ENCODE results near the gene CAMKK1. TPM values are rescaled to one million over a fixed set of nuclear protein-coding genes. Genes with fewer than 3 reads are reported as not detected.
A peak's percentile ranks its signal among the peaks of the same experiment; 100 is the strongest.

Gene CAMKK1
- polyA plus RNA-seq, 1 donor (not counting 4 experiments of a cell fraction or from before 2014, with no cell fraction given), result 2.5 TPM

- TF ChIP-seq, protein P1, sequence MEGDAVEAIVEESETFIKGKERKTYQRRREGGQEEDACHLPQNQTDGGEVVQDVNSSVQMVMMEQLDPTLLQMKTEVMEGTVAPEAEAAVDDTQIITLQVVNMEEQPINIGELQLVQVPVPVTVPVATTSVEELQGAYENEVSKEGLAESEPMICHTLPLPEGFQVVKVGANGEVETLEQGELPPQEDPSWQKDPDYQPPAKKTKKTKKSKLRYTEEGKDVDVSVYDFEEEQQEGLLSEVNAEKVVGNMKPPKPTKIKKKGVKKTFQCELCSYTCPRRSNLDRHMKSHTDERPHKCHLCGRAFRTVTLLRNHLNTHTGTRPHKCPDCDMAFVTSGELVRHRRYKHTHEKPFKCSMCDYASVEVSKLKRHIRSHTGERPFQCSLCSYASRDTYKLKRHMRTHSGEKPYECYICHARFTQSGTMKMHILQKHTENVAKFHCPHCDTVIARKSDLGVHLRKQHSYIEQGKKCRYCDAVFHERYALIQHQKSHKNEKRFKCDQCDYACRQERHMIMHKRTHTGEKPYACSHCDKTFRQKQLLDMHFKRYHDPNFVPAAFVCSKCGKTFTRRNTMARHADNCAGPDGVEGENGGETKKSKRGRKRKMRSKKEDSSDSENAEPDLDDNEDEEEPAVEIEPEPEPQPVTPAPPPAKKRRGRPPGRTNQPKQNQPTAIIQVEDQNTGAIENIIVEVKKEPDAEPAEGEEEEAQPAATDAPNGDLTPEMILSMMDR (optimal IDR thresholded peaks at IDR 0.05 in 1 of 3, IDR thresholded peaks at IDR 0.05 in 1 of 3, conservative IDR thresholded peaks at IDR 0.05 in 1 of 3; ENCODE audit: extremely low read depth in 1 of 3, insufficient read depth in 2 of 3, low read length in 3 of 3), result no peak
- no peak for TF ChIP-seq EZH2 (IDR thresholded peaks at IDR 0.05; ENCODE audit: low read length)
- Histone ChIP-seq H4K20me1 (ENCODE audit: control insufficient read depth, extremely low read depth, insufficient read depth, low read length) (no peaks in the 10 kb centered on the region), H3K9me1 (ENCODE audit: control insufficient read depth, extremely low read depth, insufficient read depth, low read length) (no peaks in the 10 kb centered on the region), H3K27me3 (ENCODE audit: control insufficient read depth, extremely low read depth, insufficient read depth, low read length) (no peaks in the 10 kb centered on the region), H3K79me2 (ENCODE audit: control insufficient read depth, insufficient read depth, low read length) (no peaks in the 10 kb centered on the region), H3K36me3 (ENCODE audit: control insufficient read depth in 2 of 2, extremely low read depth in 1 of 2, insufficient read depth in 2 of 2, low read length in 2 of 2) (peaks cover 9 to 25% of the 10 kb centered on the region in 2 experiments), H3K9me3 (ENCODE audit: control insufficient read depth, low read depth, low read length) (no peaks in the 10 kb centered on the region), H3K4me3 (ENCODE audit: control insufficient read depth in 2 of 3, extremely low read depth in 1 of 3, insufficient read depth in 2 of 3, low read depth in 1 of 3, low read length in 3 of 3) (no peak overlapping the region), H3K4me1 (ENCODE audit: control insufficient read depth, extremely low read depth, insufficient read depth, low read length) (peaks cover 8% of the 10 kb centered on the region), H3K9ac (ENCODE audit: control insufficient read depth, extremely low read depth, insufficient read depth, low read length) (no peak overlapping the region), H3K27ac (ENCODE audit: control insufficient read depth, insufficient read depth, low read length) (no peak overlapping the region), H3K4me2 (ENCODE audit: control insufficient read depth, extremely low read depth, insufficient read depth, low read depth, low read length) (no peak overlapping the region), H2AFZ (ENCODE audit: control insufficient read depth, low read length) (no peak overlapping the region)
- dilution Hi-C loops (cut with MboI; ENCODE audit: extremely low pct_ligation_motif_present, low sequenced_read_pairs), result no loop called here
- FAIRE-seq (no peak), DNase-seq (ENCODE audit: low read depth, low spot score) (no peak)
Measured at GRCh38 chr17:3817851-3818605, 74.8 kb downstream of the CAMKK1 start.

DNA sequence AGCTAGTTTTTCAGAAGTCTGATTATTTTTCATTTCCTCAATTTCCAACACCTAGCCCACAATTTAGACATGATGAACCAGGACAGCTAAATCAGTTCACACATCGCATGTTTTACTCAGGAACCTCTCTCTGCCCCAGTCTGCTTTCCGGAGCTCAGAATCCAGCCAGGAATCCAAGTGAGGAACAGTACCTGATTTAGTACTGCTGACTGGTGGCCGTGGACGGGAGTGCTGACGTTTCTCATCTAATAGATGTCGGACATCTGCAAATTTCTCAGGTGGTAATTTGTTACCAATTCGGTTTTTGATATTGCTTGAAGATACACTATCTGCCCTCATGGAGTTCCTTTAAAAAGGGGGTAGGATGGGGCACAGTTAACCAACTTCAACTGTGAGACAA, 76.9 kb downstream of the CAMKK1 start:
- Histone ChIP-seq H3K27ac (ENCODE audit: control insufficient read depth, insufficient read depth, low read length) (no peak overlapping the region), H3K9me3 (ENCODE audit: control insufficient read depth, low read depth, low read length) (no peaks in the 10 kb centered on the region), H3K4me1 (ENCODE audit: control insufficient read depth, extremely low read depth, insufficient read depth, low read length) (peaks cover 18% of the 10 kb centered on the region), H2AFZ (ENCODE audit: control insufficient read depth, low read length) (no peak overlapping the region), H3K9ac (ENCODE audit: control insufficient read depth, extremely low read depth, insufficient read depth, low read length) (no peak overlapping the region), H3K4me3 (ENCODE audit: control insufficient read depth in 2 of 3, extremely low read depth in 1 of 3, insufficient read depth in 2 of 3, low read depth in 1 of 3, low read length in 3 of 3) (no peak overlapping the region), H3K36me3 (ENCODE audit: control insufficient read depth in 2 of 2, extremely low read depth in 1 of 2, insufficient read depth in 2 of 2, low read length in 2 of 2) (peaks cover 3 to 29% of the 10 kb centered on the region in 2 experiments), H3K79me2 (ENCODE audit: control insufficient read depth, insufficient read depth, low read length) (no peaks in the 10 kb centered on the region), H4K20me1 (ENCODE audit: control insufficient read depth, extremely low read depth, insufficient read depth, low read length) (no peaks in the 10 kb centered on the region), H3K4me2 (ENCODE audit: control insufficient read depth, extremely low read depth, insufficient read depth, low read depth, low read length) (no peak overlapping the region), H3K27me3 (ENCODE audit: control insufficient read depth, extremely low read depth, insufficient read depth, low read length) (no peaks in the 10 kb centered on the region), H3K9me1 (ENCODE audit: control insufficient read depth, extremely low read depth, insufficient read depth, low read length) (no peaks in the 10 kb centered on the region)
- DNase-seq (ENCODE audit: low read depth, low spot score) (no peak), FAIRE-seq (no peak)
- dilution Hi-C loops (cut with MboI; ENCODE audit: extremely low pct_ligation_motif_present, low sequenced_read_pairs), result no loop called here
- TF ChIP-seq, protein P1 (optimal IDR thresholded peaks at IDR 0.05 in 1 of 3, IDR thresholded peaks at IDR 0.05 in 1 of 3, conservative IDR thresholded peaks at IDR 0.05 in 1 of 3; ENCODE audit: extremely low read depth in 1 of 3, insufficient read depth in 2 of 3, low read length in 3 of 3), result peak; percentile 13 to 33 (median 26)
- no peak for TF ChIP-seq EZH2 (IDR thresholded peaks at IDR 0.05; ENCODE audit: low read length)

Measured in keratinocyte (primary cell).